SK-MEL-5 (cell line): ENCODE data around the gene CDH18. TPM values are rescaled to one million over a fixed set of nuclear protein-coding genes. Genes with fewer than 3 reads are reported as not detected.

ENCODE experiments used
- DNase-seq: peaks from one replicate; pipeline ENCODE4 v3.0.0-alpha.2; 2016; ENCODE audit warnings: low read depth, low spot score
- in situ Hi-C: cut with HindIII; loops from 2 replicates; pipeline ENCODE4 v1.10.0; 2016; ENCODE audit warnings: low sequenced_read_pairs, high pct_unique_total_duplicates, low pct_unique_long_range_greater_than_20kb
- polyA plus RNA-seq, 2 experiments: library from polyadenylated mRNA; depleted of rRNA; stranded (reverse); fragments of >200 nt; gene quantifications; 2 replicates each; pipeline ENCODE4 v1.2.3, GENCODE V29; 2015
- total RNA-seq: library from RNA; depleted of rRNA; stranded (reverse); fragments of >200 nt; shearing (Covaris generic); gene quantifications from 2 replicates; pipeline ENCODE4 v1.2.3, GENCODE V29; 2014; rRNA removed

Gene CDH18, protein sequence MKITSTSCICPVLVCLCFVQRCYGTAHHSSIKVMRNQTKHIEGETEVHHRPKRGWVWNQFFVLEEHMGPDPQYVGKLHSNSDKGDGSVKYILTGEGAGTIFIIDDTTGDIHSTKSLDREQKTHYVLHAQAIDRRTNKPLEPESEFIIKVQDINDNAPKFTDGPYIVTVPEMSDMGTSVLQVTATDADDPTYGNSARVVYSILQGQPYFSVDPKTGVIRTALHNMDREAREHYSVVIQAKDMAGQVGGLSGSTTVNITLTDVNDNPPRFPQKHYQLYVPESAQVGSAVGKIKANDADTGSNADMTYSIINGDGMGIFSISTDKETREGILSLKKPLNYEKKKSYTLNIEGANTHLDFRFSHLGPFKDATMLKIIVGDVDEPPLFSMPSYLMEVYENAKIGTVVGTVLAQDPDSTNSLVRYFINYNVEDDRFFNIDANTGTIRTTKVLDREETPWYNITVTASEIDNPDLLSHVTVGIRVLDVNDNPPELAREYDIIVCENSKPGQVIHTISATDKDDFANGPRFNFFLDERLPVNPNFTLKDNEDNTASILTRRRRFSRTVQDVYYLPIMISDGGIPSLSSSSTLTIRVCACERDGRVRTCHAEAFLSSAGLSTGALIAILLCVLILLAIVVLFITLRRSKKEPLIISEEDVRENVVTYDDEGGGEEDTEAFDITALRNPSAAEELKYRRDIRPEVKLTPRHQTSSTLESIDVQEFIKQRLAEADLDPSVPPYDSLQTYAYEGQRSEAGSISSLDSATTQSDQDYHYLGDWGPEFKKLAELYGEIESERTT
- 0.19 and 1.1 TPM in 2 replicates for total RNA-seq
- polyA plus RNA-seq (2015; cell fraction: cytosol; rRNA removed), result 0.19 and 0.22 TPM in 2 replicates
- 0.61 TPM in 1 of 2 replicates, not detected in the other for polyA plus RNA-seq (2015; cell fraction: nucleus; rRNA removed)

- DNase-seq, result peak; percentile 50
- in situ Hi-C loops, result no loop called here
These were observed at the start of gene CDH18 for GRCh38 chr5:19987612-19988361. TSS of gene CDH18 (minus strand) at chr5:19988200. CDS start at chr5:19838986, 149,214 bp downstream.

- in situ Hi-C loops, result no loop called here
These were observed 46.7 kb upstream of the CDH18 start for GRCh38 chr5:20034717-20035116.

GRCh38 chr5:20033881-20034280, 45.9 kb upstream of the CDH18 start:
- in situ Hi-C loops, result no loop called here
- no peak for DNase-seq

More at GRCh38 chr5:20034717-20035116, 46.7 kb upstream of the CDH18 start:
- DNase-seq, result no peak

GRCh38 chr5:20032896-20033295, 44.9 kb upstream of the CDH18 start:
- no peak for DNase-seq
- in situ Hi-C loops, result no loop called here

GRCh38 chr5:20030125-20030524, 42.1 kb upstream of the CDH18 start:
- in situ Hi-C loops, result no loop called here
- DNase-seq, result no peak

GRCh38 chr5:20029266-20029665, 41.3 kb upstream of the CDH18 start:
- in situ Hi-C loops, result no loop called here
- DNase-seq, result no peak

- DNase-seq, result no peak
- in situ Hi-C loops, result no loop called here
These were observed 40.5 kb upstream of the CDH18 start for GRCh38 chr5:20028506-20028905.

DNA sequence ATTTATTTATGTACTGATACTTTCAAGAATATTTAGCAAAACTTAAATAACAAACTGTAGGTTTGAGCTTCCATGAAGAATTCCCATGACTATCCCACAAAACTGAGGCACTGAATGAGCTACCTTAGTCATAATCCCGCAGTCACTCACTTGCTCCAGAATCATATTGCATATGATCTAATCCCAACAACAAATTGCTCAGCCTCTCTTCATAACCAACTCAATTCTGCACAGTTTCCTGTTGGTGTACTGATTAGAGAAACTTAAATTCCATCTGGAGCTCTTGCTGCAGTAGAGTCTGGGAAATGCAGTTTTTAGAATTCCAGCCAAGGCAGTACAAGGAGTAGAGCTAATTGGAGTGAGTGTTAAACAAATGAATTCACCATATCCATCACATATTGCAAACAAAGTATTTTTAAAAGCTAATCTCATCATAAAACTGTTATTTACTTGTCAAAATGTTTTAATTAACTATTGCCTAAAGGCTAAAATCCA, 35.7 kb upstream of the CDH18 start:
- in situ Hi-C loops, result no loop called here
- no peak for DNase-seq

DNA sequence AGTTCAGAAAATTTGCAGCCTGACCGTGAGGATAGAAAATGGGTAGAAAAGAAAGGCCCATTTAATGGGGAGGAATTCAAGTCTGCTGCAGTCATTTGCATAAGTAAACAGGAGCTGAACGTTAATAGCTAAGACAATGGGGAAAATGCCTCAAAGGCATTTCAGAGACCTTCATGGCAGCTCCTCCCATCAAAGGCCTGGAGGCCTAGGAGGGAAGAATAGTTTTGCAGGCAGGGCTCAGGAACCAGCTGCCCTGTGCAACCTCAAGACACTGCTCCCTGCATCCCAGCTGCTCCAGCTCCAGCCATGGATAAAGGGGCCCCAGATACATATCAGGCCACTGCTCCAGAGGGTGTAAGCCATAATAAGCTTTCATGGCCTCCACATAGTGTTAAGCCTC, 32.2 kb upstream of the CDH18 start:
- in situ Hi-C loops, result no loop called here
- DNase-seq, result no peak

- in situ Hi-C loops, result no loop called here
- DNase-seq, result no peak
These were observed 29.0 kb upstream of the CDH18 start for GRCh38 chr5:20017021-20017420.

- in situ Hi-C loops, result no loop called here
- DNase-seq, result no peak
These were observed 12.4 kb upstream of the CDH18 start for GRCh38 chr5:20000416-20000815.

GRCh38 chr5:19988457-19988856, 457 bp upstream of the CDH18 start:
- DNase-seq, result no peak

GRCh38 chr5:19986806-19987205, 1.2 kb downstream of the CDH18 start:
- in situ Hi-C loops, result no loop called here
- no peak for DNase-seq

More at GRCh38 chr5:19988457-19988856, 457 bp upstream of the CDH18 start:
- in situ Hi-C loops, result no loop called here

GRCh38 chr5:19986031-19986619, 1.9 kb downstream of the CDH18 start:
- in situ Hi-C loops, result no loop called here
- no peak for DNase-seq

- in situ Hi-C loops, result no loop called here
- no peak for DNase-seq
These were observed 9.5 kb downstream of the CDH18 start for GRCh38 chr5:19978476-19978875.

DNA sequence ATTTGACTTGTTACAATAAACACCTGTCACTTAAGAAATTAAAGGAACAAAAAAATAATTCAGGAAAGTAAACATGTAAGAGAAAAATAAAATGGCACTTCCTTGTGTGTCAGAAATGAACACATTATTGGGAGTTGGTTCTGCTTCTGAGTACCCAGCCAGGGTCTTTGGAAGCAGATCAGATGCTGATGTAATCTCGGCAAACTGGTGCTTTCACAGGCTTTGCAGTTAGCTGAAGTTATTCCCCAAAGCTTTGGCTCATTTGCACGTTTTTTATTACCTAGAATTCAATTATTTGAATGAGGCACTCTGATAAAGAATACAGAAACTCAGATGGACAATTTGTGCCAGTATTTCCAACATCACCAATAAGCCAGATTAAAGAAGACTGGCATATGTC, 10.9 kb downstream of the CDH18 start:
- no peak for DNase-seq
- in situ Hi-C loops, result no loop called here

- no peak for DNase-seq
- in situ Hi-C loops, result no loop called here
These were observed 12.2 kb downstream of the CDH18 start for GRCh38 chr5:19975795-19976194.
